GM18507 (cell line): ENCODE measurements around the gene GRID1.

ENCODE experiments used
- DNase-seq: peaks from one replicate; pipeline ENCODE4 v3.0.0; 2011; ENCODE audit warnings: low read depth; ENCODE audit not compliant: insufficient read length; ENCODE audit errors: extremely low spot score
- FAIRE-seq: peaks from 2 replicates; lab custom pipeline; 2011; peaks lifted over from hg19 to GRCh38; lab: Jason Lieb, UNC

GRID1 gene

DNA sequence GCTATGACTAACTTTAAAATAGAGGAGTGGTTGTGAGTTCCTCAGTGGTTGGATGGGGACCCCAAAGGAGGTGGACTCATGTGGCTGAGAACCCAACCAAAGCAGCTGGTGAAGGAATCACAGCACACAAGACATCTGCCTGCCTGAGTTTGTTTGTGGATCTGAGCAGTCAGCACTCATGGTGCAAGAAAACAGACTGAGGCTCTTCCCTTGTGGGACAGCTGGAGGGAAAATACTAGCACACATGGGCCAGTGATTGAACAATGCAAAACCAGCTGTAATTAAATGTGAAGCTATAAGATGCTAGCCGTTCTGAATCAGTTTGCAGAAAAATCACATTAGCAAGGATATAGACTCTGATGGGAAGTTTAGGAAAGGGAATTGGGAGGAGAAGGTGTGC lies 707.3 kb downstream of the GRID1 start:
- no peak for DNase-seq
- no peak for FAIRE-seq

- FAIRE-seq = no peak
Measured at GRCh38 chr10:85658518-85658917, 708.1 kb downstream of the GRID1 start.

DNA sequence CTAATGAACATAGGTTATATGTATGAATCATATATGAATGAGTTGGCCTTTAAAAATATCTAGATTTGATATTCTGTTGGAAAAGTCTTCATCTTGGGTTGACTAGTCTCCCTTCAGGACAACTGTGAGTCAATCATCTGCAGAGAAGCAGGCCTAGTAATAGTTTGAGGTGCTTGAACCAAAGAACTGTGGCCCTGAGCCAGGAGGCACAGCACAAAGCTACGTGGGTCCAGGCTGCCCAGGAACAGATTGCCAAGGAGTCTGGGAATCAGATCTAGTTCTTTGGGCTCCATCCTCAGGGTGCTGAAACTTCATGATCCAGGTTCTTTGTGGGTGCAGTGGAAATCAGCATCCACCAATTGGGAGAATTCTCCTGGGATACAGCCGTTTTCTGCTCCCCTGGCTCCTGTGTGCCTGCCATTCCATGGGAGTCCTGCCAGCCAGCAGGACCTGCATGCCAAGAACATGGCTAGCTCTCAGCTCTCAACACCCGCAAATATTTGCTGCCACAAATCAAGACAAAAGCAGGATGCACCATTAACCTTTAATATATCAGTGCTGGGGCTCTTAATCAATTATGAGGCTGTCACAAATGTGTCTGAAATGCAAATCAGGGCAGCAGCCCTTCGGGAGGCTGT lies 709.0 kb downstream of the GRID1 start:
- no peak for DNase-seq
- FAIRE-seq = no peak

More at GRCh38 chr10:85658518-85658917, 708.1 kb downstream of the GRID1 start:
- no peak for DNase-seq

DNA sequence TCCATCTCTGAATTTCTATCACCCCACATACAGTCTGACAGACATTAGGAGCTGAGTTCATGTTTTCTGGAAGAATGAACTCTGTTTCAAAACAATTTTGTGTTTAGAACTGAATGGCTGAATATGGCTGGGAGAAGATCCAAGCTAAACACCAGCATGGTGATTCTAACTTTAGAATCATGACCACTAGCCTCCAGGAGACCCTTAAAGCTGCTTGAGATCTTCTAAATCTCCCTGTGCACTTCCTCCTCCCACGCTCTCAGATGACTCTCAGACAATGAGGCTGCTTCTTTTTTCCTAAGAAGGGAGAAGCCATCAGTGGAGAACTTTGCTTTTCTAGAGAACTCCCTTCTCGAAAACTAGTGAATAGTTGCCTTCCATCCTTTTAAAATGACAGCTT lies 711.2 kb downstream of the GRID1 start:
- no peak for FAIRE-seq
- no peak for DNase-seq

GRCh38 chr10:85651497-85651882 lies 715.1 kb downstream of the GRID1 start:
- no peak for DNase-seq
- no peak for FAIRE-seq

- DNase-seq (no peak), FAIRE-seq (no peak)
Measured at GRCh38 chr10:85650791-85651496, 715.7 kb downstream of the GRID1 start.

- FAIRE-seq (no peak), DNase-seq (no peak)
Measured at GRCh38 chr10:85649461-85649860, 717.1 kb downstream of the GRID1 start.

DNA sequence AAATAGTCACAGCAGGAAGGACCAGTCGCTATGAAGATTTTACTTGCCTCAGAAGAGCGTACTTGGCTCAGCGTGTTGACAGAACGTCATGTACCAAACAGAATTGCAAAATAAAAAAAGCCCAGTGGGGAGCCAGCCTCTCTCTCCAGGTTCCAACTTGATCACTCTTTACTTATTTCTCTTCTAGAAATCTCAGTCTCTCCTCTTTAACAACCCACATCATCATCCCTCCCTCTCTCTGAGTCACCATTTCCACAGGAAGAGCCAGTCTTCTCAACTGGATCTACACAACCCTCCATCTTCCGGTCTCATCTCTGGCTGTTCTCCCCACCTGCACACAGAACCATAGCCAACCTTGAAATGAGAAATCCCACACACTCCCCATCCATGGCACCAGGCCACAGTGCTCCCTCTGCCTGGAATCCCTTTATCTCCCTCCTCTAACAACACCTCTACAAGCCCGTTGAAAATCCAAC lies 718.3 kb downstream of the GRID1 start:
- no peak for DNase-seq
- no peak for FAIRE-seq

DNA sequence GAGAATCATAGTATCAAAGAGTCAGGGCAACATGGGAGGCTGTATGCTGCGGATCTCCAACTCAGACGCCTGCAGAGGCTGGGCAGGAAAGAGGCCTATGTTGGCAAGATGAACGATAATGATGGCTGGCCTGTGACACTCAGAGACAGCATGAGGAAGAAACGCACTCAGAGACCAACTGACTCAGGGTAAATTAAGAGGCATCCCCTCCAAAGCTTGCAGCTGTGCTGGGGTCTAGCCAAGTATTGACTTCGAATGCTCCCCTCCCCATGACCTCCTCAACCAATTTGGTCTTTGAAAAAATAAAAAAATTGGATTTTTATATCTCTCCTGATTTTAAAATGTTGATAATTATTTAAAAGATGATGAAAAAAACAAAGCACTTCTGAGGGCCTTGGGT lies 718.9 kb downstream of the GRID1 start:
- no peak for DNase-seq
- FAIRE-seq = no peak

- DNase-seq (no peak), FAIRE-seq (no peak)
Measured at GRCh38 chr10:85645926-85646711, 720.5 kb downstream of the GRID1 start.

GRCh38 chr10:85645053-85645452 lies 721.5 kb downstream of the GRID1 start:
- DNase-seq (no peak), FAIRE-seq (no peak)

- no peak for DNase-seq
- FAIRE-seq = no peak
Measured at GRCh38 chr10:85643845-85644525, 722.6 kb downstream of the GRID1 start.

- FAIRE-seq (no peak), DNase-seq (no peak)
Measured at GRCh38 chr10:85643171-85643844, 723.3 kb downstream of the GRID1 start.

GRCh38 chr10:85642421-85643170 lies 724.0 kb downstream of the GRID1 start:
- no peak for FAIRE-seq

DNA sequence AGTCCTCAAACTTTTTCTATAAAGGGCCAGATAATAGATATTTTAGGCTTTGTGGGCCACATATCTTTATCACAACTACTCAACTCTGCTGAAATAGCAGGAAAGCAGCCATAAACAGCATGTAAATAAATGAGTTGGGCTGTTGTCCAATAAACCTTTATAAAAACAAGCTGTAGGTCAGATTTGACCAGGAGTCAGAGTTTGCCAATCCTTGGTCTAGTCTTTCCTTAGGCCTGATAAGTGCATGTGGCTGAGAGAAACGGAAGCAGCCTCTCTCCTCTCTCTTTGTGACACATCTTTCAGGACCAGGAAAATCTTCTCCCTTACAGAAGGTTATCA lies 724.5 kb downstream of the GRID1 start:
- FAIRE-seq = no peak
- DNase-seq = no peak

More at GRCh38 chr10:85642421-85643170, 724.0 kb downstream of the GRID1 start:
- DNase-seq = no peak

DNA sequence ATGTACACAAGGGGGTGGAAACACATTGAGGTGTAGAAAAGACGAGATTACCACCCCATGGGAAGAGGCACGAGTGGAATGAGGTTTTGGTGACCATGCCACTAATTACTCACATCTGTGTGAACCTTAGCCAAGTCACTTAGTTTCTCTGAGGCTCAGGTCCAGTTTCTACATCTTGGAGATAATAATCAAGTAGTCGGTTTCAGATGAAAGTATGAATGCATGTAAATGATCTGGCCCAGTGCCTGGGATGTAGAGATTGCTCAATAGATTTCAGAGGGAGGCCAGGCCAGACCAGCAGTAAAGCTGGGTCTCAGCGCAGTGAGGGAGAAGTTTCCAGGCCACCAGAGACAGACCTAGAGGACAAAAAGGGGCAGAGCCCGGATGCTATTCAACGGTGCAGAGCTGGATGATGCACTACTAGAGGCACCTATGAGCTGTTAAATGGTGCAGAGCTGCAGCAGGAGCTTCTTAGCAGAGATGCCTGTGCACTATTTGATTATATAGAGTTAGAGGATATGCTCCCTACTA lies 725.1 kb downstream of the GRID1 start:
- FAIRE-seq = no peak
- DNase-seq = no peak

DNA sequence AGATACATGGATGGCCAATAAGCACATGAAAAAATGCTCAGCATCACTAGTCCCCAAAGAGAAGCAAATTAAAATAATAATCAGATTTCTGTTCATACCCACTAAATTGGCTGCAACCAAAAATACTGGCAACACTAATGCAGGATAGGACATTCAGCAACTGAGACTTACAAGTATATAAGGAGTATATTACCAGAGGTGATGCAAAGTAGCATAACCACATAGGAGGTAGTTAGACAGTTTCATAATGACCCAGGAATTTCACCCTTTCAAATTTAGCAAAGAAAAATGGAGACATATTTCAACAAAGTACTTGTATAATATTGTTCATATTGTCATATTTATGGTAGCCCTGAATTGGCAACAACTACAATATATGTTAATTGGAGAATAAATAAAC lies 727.8 kb downstream of the GRID1 start:
- DNase-seq = no peak
- no peak for FAIRE-seq

DNA sequence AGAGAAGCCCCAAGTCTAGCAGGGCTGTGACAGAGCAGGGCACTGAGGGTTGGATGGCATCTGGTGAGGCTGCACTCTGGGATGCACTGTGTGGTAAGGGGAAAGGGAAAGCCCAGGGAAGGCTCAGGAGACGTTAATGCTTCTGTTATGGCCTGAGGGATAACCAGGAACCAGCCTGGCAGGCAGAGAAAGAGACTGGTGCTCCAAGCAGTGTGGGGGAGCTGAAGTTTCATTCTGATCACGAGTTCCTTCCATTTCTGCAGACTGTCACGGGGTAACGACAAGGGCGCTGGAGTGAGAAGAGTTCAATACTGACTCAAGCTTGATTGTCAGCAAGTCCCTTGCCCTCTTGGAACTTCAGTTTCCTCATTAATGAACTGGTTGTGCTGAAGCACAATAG lies 730.9 kb downstream of the GRID1 start:
- DNase-seq (no peak), FAIRE-seq (no peak)

DNA sequence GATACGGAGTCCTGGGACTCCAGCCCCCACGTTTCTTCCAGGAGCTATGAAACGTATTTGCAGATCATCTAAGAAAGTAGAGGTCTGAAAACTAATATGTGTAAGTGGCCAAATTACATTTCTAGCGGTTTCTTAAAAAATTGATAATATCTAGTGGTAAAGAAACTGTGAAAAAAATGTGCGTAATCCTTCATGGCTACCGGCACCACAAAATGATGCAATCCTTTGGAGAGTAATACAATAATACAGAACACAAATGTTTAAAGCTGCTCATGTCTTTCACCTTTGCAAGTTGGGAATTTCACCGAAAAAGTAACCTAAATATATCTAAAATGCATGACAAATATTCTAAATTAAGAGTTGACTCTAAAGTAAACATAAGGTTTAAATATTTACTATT lies 742.1 kb downstream of the GRID1 start:
- FAIRE-seq = no peak
- DNase-seq = no peak
